IMR-90 (cell line): ENCODE results near the gene PNPLA5. TPM values are rescaled to one million over a fixed set of nuclear protein-coding genes. Genes with fewer than 3 reads are reported as not detected.

Experiments
- ATAC-seq: fragments of 200-7000 bp; cut with Tn5 transposase; 2 replicates; pipeline ENCODE4 v1.9.1; 2020; ENCODE audit warnings: low read depth, mild to moderate bottlenecking, moderate library complexity
- BruUV-seq: library from RNA; stranded (reverse); fragments of 400-500 nt; replicated peaks from 2 replicates; lab custom pipeline; 2021; lab: Mats Ljungman, UMichigan
- CTCF ChIA-PET: fragments of 300-600 bp; formaldehyde crosslinking; extraction: SDS; loops from one replicate; lab custom pipeline; 2021; ENCODE audit warnings: antibody characterized with exemption; lab: Yijun Ruan, JAX
- POLR2A ChIA-PET: fragments of 300-600 bp; sonication (Branson Sonifier 250); formaldehyde crosslinking; loops from one replicate; lab custom pipeline; 2022; ENCODE audit warnings: antibody characterized with exemption; ENCODE audit not compliant: unreplicated experiment; lab: Charles Lee
- DNase-seq: peaks from one replicate; pipeline ENCODE4 v3.0.0; 2013
- H2AFZ ChIP-seq: replicated peaks from 2 replicates; pipeline ENCODE3; 2013; ENCODE audit warnings: low read length, mild to moderate bottlenecking; ENCODE audit not compliant: poor library complexity
- H2AK5ac ChIP-seq: 2 replicates; pipeline ENCODE4 v1.6.1; 2013; ENCODE audit warnings: low read depth, low read length, inconsistent platforms
- H2AK9ac ChIP-seq: replicated peaks from 2 replicates; pipeline ENCODE3; 2013; ENCODE audit warnings: mild to moderate bottlenecking, low read depth, low read length, moderate library complexity; ENCODE audit not compliant: poor library complexity
- H2BK120ac ChIP-seq: 2 replicates; pipeline ENCODE4 v1.6.1; 2013; ENCODE audit warnings: low read depth, low read length, inconsistent platforms
- H2BK15ac ChIP-seq: 3 replicates; pipeline ENCODE4 v1.6.1; 2013; ENCODE audit warnings: low read depth, low read length, inconsistent platforms
- H2BK20ac ChIP-seq: 2 replicates; pipeline ENCODE4 v1.6.1; 2013; ENCODE audit warnings: low read depth, mild to moderate bottlenecking, inconsistent platforms, low read length, moderate library complexity
- H2BK5ac ChIP-seq: 2 replicates; pipeline ENCODE4 v1.6.1; 2013; ENCODE audit warnings: mild to moderate bottlenecking, low read depth, low read length, inconsistent platforms; ENCODE audit not compliant: poor library complexity, severe bottlenecking
- H3K14ac ChIP-seq: replicated peaks from 2 replicates; pipeline ENCODE4 v1.6.1; 2013; ENCODE audit warnings: low read depth, low read length, inconsistent platforms
- H3K18ac ChIP-seq: 2 replicates; pipeline ENCODE4 v1.6.1; 2013; ENCODE audit warnings: low read depth, low read length, control low read depth
- H3K23ac ChIP-seq: 2 replicates; pipeline ENCODE4 v1.6.1; 2013; ENCODE audit warnings: low read depth, low read length, inconsistent platforms
- H3K27ac ChIP-seq: 2 replicates; pipeline ENCODE4 v1.5.1; 2013; ENCODE audit warnings: mild to moderate bottlenecking, control low read depth, low read length; ENCODE audit not compliant: insufficient read depth
- H3K27me3 ChIP-seq: 2 replicates; pipeline ENCODE4 v1.6.1; 2013; ENCODE audit warnings: low read length; ENCODE audit not compliant: control insufficient read depth, insufficient read depth
- H3K36me3 ChIP-seq: 2 replicates; pipeline ENCODE4 v1.6.1; 2013; ENCODE audit warnings: low read length, mixed read lengths; ENCODE audit not compliant: control insufficient read depth, insufficient read depth
- H3K4ac ChIP-seq: 2 replicates; pipeline ENCODE4 v1.6.1; 2013; ENCODE audit warnings: low read depth, low read length, inconsistent platforms
- H3K4me1 ChIP-seq: 2 replicates; pipeline ENCODE4 v1.6.1; 2013; ENCODE audit warnings: low read length, mixed read lengths; ENCODE audit not compliant: control insufficient read depth, insufficient read depth
- H3K4me2 ChIP-seq: 2 replicates; pipeline ENCODE4 v1.6.1; 2013; ENCODE audit warnings: low read depth, mild to moderate bottlenecking, control low read depth, low read length, moderate library complexity
- H3K4me3 ChIP-seq: 2 replicates; pipeline ENCODE4 v1.5.1; 2013; ENCODE audit warnings: low read depth, mild to moderate bottlenecking, control low read depth, low read length, moderate library complexity; ENCODE audit not compliant: insufficient read depth
- H3K56ac ChIP-seq: 2 replicates; pipeline ENCODE4 v1.6.1; 2013; ENCODE audit warnings: low read length, inconsistent platforms; ENCODE audit not compliant: insufficient read depth; ENCODE audit errors: extremely low read depth
- H3K79me1 ChIP-seq, 2 experiments: 2 replicates each; pipeline ENCODE4 v1.6.1; 2013; ENCODE audit warnings: low read length in 2 of 2, inconsistent platforms in 1 of 2, low read depth in 1 of 2
- H3K9ac ChIP-seq: 2 replicates; pipeline ENCODE4 v1.6.1; 2013; ENCODE audit warnings: low read depth, low read length, control low read depth
- H3K9me1 ChIP-seq: 2 replicates; pipeline ENCODE4 v1.6.1; 2013; ENCODE audit warnings: low read length, inconsistent platforms; ENCODE audit not compliant: insufficient read depth
- H3K9me3 ChIP-seq: 2 replicates; pipeline ENCODE4 v1.6.1; 2013; ENCODE audit warnings: low read length; ENCODE audit not compliant: control insufficient read depth, insufficient read depth
- H4K20me1 ChIP-seq: 2 replicates; pipeline ENCODE4 v1.6.1; 2013; ENCODE audit warnings: low read length, inconsistent platforms; ENCODE audit not compliant: insufficient read depth
- H4K5ac ChIP-seq: 2 replicates; pipeline ENCODE4 v1.6.1; 2013; ENCODE audit warnings: mild to moderate bottlenecking, low read depth, low read length, control low read depth
- H4K8ac ChIP-seq, 2 experiments: 2 replicates each; pipeline ENCODE4 v1.6.1; 2013; ENCODE audit warnings: low read depth in 2 of 2, low read length in 2 of 2, control low read depth in 1 of 2, inconsistent platforms in 1 of 2
- H4K91ac ChIP-seq: 2 replicates; pipeline ENCODE4 v1.6.1; 2013; ENCODE audit warnings: low read depth, low read length, inconsistent platforms; ENCODE audit not compliant: insufficient read depth
- FOS ChIP-seq: fragments of 150-350 bp; IDR thresholded peaks from 2 replicates; pipeline ENCODE4 v1.6.1; 2016; ENCODE audit warnings: low read depth, low read length
- MXI1 ChIP-seq: IDR thresholded peaks from 2 replicates; pipeline ENCODE4 v1.6.1; 2012; ENCODE audit warnings: low read depth, mild to moderate bottlenecking, low read length, moderate library complexity, borderline replicate concordance
- WGBS, 2 experiments: methylation state at CpG; one replicate each; pipeline versions ENCODE4 v1.1.5 to v1.1.7; 2013; ENCODE audit warnings: missing lambda C conversion rate in 2 of 2; ENCODE audit not compliant: insufficient read length in 1 of 2; ENCODE audit errors: extremely low coverage in 2 of 2; 5-methylcytosine and 5-hydroxymethylcytosine counted together
- dilution Hi-C: fragments of 300-500 bp; cut with HindIII; formaldehyde crosslinking; loops from one replicate; pipeline ENCODE4 v1.14.3; 2018; ENCODE audit warnings: low sequenced_read_pairs; ENCODE audit not compliant: unreplicated experiment
- in situ Hi-C: fragments of 300-500 bp; cut with MboI; formaldehyde crosslinking; loops from 3 replicates; pipeline ENCODE4 v1.14.3; 2019; ENCODE audit warnings: low sequenced_read_pairs, inconsistent platforms, mixed read lengths
- intact Hi-C: fragments of 100-400 bp; cut with micrococcal nuclease; formaldehyde crosslinking; loops from 2 replicates; pipeline ENCODE4 v1.10.0; 2022
- polyA plus RNA-seq, 3 experiments: library from polyadenylated mRNA; depleted of rRNA; stranded (reverse); fragments of >200 nt; gene quantifications; 2 replicates each; pipeline ENCODE4 v1.2.3, GENCODE V29; 2012; ENCODE audit warnings: low replicate concordance in 1 of 3
- total RNA-seq: library from RNA; depleted of rRNA; stranded (reverse); fragments of >200 nt; gene quantifications from 2 replicates; pipeline ENCODE4 v1.2.3, GENCODE V29; 2012

The PNPLA5 gene
- total and polyA plus RNA-seq, 2 of the 4 experiments (the other 2 are of a cell fraction): 0.18 to 0.44 TPM

- in situ Hi-C loops: no loop called here
- Histone ChIP-seq H3K36me3 (no peaks in the 10 kb centered on the region), H3K27ac (no peak overlapping the region), H3K27me3 (no peaks in the 10 kb centered on the region), H3K9me1 (peaks cover 29% of the 10 kb centered on the region), H3K14ac (0 out of 2 replicates have a peak overlapping the region, but pooled peaks have one; percentile 7), H3K4me2 (no peak overlapping the region), H2BK20ac (peak overlapping the region; percentile 79), H2BK5ac (peak overlapping the region; percentile 47), H3K4ac (peak overlapping the region; percentile 34), H3K9me3 (no peaks in the 10 kb centered on the region), H3K79me1 (0 out of 4 replicates have a peak, but pooled peaks cover 0 to 14% of the 10 kb centered on the region in 2 experiments), H2AK9ac (no peak overlapping the region), H3K4me3 (no peak overlapping the region), H4K20me1 (no peaks in the 10 kb centered on the region), H3K9ac (no peak overlapping the region), H3K23ac (no peak overlapping the region), H2AFZ (peak overlapping the region; percentile 36), H4K91ac (peak overlapping the region; percentile 31), H2BK120ac (peak overlapping the region; percentile 44), H2AK5ac (peak overlapping the region; percentile 84), H2BK15ac (peak overlapping the region; percentile 83; the same call in 1 of the 3 replicates), H3K4me1 (peaks cover 39% of the 10 kb centered on the region), H4K5ac (peak overlapping the region; percentile 1; the same call in 1 of the 2 replicates), H3K56ac (no peak overlapping the region), H3K18ac (peak overlapping the region; percentile 2; the same call in 1 of the 2 replicates), H4K8ac (peak overlapping the region in 1 of 2 experiments; percentile 58; a peak in 1 of 4 replicates)
- DNase-seq (peak; percentile 51), ATAC-seq (no peak)
- ChIA-PET CTCF (interaction anchor here (0.6 kb wide), 1 partner anchor 51 kb away, joined by 4 read pairs; no protein-coding TSS in a partner anchor), POLR2A (no interaction called here)
- 84% methylated on average over 6 of the region's 16 CpGs; no CpG with 5 or more reads in 1 of the 2 experiments for WGBS, 2 experiments
- dilution Hi-C loops: no loop called here
- TF ChIP-seq MXI1 (no peak), FOS (peak; percentile 20; the same call in 1 of the 2 replicates)
- no TSS peak for BruUV-seq
- intact Hi-C loops: no loop called here
These were observed 27.5 kb upstream of the PNPLA5 start for GRCh38 chr22:43919106-43919973.
